IPS-NIHi11 (cell line): ENCODE data around the gene ZNF280B.
"Not testable (repeated sequence)": the region's sequence is repeated elsewhere in the genome, so short reads cannot be mapped to it uniquely, and the experiment has no call there.

Experiments
- DNase-seq: peaks from one replicate; pipeline ENCODE4 v3.0.0; 2012; ENCODE audit warnings: mixed read lengths, low spot score

The ZNF280B gene

GRCh38 chr22:22507743-22508273, 734 bp downstream of the ZNF280B start:
- DNase-seq = peak; percentile 10

- no peak for DNase-seq
Measured at GRCh38 chr22:22506736-22507135, 1.8 kb downstream of the ZNF280B start.

GRCh38 chr22:22498267-22498666, 10.3 kb downstream of the ZNF280B start:
- no peak for DNase-seq

- not testable (repeated sequence) for DNase-seq
Measured at GRCh38 chr22:22491589-22491988, 17.0 kb downstream of the ZNF280B start.

- DNase-seq = no peak
Measured at GRCh38 chr22:22488736-22489135, 19.8 kb downstream of the ZNF280B start.

GRCh38 chr22:22487869-22488597, 20.5 kb downstream of the ZNF280B start:
- DNase-seq = no peak

- DNase-seq = no peak
Measured at GRCh38 chr22:22487059-22487458, 21.5 kb downstream of the ZNF280B start.

- no peak for DNase-seq
Measured at GRCh38 chr22:22486132-22486899, 22.2 kb downstream of the ZNF280B start.

- DNase-seq = no peak
Measured at GRCh38 chr22:22485524-22485923, 23.0 kb downstream of the ZNF280B start.

- no peak for DNase-seq
Measured at GRCh38 chr22:22484023-22484422, 24.5 kb downstream of the ZNF280B start.

GRCh38 chr22:22480940-22481339, 27.6 kb downstream of the ZNF280B start:
- no peak for DNase-seq

GRCh38 chr22:22479999-22480532, 28.5 kb downstream of the ZNF280B start:
- no peak for DNase-seq

GRCh38 chr22:22479116-22479515, 29.4 kb downstream of the ZNF280B start:
- DNase-seq = no peak

GRCh38 chr22:22478470-22478869, 30.1 kb downstream of the ZNF280B start:
- no peak for DNase-seq

- peak; percentile 17 for DNase-seq
Measured at GRCh38 chr22:22474733-22475132, 33.8 kb downstream of the ZNF280B start.

GRCh38 chr22:22471104-22471503, 37.4 kb downstream of the ZNF280B start:
- not testable (repeated sequence) for DNase-seq

GRCh38 chr22:22469527-22469926, 39.0 kb downstream of the ZNF280B start:
- no peak for DNase-seq

GRCh38 chr22:22468794-22469469, 39.6 kb downstream of the ZNF280B start:
- not testable (repeated sequence) for DNase-seq

GRCh38 chr22:22467112-22467511, 41.4 kb downstream of the ZNF280B start:
- DNase-seq = no peak

- DNase-seq = no peak
Measured at GRCh38 chr22:22465782-22466181, 42.8 kb downstream of the ZNF280B start.

GRCh38 chr22:22465094-22465602, 43.4 kb downstream of the ZNF280B start:
- DNase-seq = no peak

- DNase-seq = no peak
Measured at GRCh38 chr22:22464541-22465054, 43.9 kb downstream of the ZNF280B start.
